Measurements from ENCODE around the gene ITGA7.

ITGA7 gene

DNA sequence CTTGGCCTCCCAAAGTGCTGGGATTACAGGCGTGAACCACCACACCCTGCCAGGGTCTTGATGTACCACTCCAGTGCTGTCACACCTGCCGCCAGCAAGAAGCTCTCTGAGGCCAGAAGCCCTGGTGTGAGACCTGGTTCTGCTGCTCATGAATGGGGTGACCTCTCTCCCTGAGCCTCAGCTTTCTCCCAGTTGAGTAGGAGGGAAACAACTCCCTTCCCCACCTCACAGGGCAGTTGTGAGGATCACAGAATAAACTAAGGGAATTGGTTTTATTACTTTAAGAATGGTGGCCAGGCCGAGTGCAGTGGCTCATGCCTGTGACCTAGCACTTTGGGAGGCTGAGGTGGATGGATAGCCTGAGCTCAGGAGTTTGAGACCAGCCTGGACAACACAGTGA, 26.9 kb upstream of the ITGA7 start:
- no peak for DNase-seq

DNA sequence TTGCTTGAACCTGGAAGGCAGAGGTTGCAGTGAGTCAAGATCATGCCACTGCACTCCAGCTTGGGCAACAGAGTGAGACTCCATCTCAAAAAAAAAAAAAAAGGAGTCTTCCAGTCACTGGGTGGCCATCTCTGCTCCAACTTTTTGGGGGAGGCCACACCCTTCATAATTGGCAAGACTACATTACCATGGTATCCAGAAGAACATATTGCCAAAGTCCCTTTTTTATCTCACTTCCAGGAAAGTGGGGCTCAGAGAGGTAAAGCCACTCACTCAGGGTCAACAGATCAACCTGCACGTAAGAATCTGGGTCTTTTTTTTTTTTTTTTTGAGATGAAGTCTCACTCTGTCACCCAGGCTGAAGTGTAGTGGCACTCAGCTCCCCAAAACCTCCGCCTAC, 26.2 kb upstream of the ITGA7 start:
- no peak for DNase-seq

DNA sequence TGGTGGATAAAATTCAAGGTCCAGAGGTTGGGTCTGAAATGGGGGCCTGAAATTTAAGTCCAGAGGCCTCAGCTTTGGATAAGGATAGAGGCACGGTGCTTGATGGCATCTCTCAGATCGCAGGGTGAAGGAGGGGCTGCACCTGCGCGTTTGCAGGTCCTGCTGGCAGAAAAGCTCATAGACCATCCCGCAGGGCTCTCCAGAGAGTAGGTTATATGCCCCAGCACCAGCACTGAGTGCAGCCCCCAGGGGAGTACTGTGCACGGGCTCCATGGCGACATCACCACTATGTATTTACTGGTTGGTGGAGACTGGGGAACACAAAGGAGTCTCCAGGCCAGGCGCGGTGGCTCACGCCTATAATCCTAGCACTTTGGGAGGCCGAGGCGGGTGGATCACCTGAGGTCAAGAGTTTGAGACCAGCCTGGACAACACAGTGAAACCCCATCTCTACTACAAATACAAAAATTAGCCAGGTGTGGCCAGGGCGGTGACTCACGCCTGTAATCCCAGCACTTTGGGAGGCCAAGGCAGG, 25.4 kb upstream of the ITGA7 start:
- DNase-seq = no peak

DNA sequence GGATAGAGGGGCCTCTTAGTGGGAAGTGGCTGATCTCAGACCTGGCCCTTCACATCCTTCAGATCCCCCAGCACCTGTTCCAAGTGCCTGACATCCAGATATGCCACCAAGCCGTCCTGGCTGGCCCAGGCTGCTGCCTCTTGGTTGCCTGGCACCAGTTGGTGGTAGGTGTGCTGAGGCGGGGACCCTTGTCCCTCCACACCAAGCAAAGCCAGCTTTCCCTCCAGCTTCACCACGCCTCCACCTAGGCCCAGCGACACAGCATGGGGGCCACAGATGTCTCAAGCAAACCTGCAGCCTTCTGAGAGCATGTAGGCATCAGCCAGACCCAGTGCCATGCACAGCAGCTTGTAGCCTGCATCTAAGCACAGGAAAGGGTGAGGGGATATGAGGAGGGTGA, 24.6 kb upstream of the ITGA7 start:
- no peak for DNase-seq

DNA sequence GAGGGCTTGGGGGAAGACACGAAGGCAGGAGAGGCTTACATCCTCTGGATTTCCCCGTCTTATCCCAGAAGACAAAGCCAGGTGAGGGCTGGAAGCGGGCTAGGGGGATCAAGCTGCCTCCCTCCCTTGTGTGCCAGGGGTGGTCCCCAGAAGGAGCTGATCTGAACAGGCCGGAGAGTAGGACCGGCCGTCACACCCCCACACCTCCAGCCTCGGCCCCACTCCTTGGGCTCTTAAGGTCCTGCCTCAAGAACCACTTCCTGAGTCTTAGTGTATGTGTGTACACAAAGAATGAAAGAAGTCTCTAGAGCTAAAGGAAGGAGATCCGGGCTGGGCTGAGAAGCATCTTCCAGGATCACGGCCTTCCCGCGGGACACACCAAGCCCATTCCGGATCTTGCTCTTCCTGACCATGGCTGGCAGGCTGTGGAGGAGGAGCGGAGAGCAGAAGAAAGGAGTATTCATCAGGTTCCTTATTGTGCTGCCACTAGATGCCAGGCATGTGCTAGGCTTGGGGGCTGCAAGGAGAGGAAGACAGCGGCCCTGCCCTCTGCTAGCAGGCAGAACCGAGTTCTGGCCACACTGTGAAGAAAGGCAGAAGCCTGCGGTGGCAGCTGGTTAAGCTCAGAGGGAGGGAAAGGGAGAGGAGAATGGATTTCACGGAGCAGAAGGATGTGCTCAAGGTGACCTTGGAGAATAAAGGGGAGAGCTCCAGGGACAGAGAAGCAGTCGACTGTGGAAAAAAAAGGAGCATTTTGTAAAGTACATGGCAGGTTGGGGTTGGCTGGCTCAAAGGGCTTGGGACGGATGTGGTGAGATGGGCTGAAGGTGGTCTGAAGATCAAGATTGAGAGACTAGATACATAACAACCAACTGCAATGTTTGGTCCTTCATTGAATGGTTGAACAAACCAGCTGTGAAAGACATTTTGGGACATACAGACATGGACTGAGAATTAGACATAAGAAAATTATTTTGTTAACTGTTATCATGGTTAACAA, 22.4 kb upstream of the ITGA7 start:
- peak; percentile 62 for DNase-seq

DNA sequence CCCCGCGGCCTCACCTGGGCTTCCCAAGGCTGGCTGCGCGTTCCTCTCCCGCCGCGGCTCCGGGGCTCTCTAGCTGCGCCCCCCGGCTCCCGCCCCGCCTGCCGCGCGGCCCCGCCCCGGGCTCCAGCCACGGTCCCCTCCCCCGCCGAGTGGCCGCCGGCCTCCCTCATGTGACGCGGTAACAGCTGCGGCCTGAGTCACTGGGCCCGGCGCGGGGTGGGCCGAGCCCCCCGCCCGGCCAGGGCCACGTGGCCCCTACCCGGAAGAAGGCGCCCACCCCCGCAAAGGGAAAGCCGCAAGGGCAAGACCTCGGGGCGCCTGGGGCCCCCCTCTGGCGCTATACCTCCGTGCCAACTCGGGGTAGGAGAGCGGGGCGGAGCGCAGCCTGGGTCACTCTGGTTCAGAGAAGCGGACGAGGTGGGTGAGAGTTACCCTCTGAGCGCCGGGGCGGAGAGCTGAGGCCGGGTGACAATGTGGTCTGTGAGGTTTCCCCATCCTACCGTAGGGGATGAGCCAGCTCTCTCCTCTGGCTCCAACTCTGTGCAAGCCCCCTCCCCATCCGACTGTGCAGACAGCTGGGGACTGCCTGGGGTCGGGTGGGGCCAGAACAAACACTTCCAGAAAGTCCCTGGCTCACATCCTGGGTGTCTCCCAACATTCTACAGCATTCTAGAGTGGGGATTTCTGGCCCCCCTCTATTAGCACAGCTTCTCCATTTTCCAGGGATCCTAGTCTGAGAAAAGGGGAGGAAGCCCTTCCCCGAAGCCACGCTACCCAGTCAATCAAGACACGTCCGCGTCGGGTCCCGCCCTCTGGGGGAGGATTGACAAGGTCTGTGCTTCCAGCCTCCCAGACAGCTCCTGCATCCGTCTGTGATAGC, 21.5 kb upstream of the ITGA7 start, which contains the start of gene CD63:
Gene CD63, minus strand, starts transcription at position 71 of the 880 bp plus-strand sequence. CDS start 668 bp downstream, outside the sequence.
- peak; percentile 65 for DNase-seq

DNA sequence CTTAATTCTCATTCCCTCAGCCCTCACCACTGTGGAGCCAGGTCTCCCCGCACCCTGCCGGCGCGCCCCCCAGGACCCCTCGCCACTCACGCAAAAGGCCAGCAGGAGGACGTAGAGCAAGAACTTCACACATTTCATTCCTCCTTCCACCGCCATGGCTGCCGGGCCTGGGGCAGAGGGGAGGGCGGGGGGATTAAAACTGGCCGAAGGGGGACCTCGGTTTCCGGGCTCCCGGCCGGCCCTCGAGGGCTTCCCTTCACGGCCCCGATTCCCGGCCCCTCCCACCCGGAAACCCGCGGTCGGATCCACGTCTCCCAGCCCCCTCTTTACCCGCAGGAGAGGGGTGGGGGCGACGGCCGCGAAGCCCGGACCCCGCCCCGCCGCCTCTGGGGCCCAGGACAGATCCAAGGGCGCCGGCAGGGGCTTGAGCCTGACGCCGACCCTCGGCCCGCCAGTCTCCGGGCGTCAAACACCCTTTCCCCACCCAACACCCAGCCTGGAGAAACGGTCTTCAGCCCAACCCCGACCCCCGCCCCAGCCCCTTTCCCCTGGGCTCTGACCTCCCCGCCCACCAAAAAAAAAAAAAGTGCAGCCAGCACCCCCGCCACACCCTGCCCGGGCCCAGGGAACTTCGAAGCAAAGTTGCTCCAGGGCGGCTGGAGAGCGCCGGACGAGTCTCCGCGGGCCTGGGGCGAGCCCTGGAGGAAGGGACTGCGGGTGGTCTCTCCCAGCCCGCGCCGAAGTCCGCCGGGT, 20.7 kb upstream of the ITGA7 start:
- DNase-seq = no peak

DNA sequence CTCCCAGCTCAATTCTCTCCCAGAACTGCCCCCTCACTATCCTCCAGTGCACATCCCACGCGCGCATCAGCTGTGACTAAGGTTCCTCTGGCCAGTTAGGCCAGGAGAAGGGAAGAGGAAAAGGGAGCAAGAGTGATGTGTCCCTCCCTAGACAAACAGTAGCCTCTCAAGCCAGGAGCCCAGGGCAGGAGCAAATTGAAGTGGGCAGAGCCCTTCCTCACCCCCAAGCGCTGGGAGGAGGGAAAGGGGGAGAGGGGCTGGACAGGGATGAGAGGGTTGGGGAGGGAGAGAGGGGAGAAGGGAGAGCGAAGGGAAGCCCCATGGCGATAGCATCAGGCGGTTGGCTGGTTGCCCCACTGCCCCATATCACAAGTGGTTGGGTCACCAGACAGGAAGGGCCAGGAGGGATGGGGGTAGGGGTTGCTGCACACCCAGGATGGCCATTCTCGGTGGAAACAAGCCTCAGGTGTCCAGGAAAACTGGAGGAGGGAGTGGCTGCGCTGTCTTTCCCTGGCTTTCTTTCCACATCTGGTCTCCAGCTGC, 20.0 kb upstream of the ITGA7 start:
- no peak for DNase-seq

DNA sequence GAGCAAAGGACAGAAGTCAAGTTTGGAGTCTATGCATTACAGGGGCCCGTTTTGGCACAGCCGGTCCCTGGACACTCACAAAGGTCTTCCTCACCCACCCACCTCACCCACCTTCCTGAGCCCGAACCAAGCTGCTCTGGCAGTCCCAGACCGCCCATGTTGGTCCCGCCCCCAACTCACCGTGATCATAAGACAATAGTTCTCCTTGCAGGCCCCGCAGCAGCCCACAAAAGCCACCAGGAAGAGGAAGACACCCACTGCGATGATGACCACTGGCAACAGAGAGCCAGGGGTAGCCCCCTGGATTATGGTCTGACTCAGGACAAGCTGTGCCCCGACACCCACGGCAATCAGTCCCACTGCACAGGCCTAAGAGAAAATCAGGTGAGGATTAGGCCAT, 19.3 kb upstream of the ITGA7 start:
- DNase-seq = no peak

DNA sequence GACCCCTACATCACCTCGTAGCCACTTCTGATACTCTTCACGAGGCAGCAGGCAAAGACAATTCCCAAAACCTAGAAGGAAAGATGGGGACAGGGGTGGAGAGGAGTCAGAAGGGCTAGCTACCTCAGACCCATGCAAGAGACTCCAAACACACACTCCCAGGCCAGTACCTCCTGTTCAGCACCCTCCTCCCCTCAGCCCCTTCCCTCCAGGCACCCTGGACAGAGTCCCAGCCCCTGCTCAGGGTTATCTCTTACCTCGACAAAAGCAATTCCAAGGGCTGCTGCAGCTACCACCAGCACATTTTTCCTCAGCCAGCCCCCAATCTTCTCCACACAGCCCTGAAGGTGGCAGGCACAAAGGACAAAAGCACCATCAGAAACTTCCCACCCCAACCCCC, 17.9 kb upstream of the ITGA7 start:
- DNase-seq = no peak

DNA sequence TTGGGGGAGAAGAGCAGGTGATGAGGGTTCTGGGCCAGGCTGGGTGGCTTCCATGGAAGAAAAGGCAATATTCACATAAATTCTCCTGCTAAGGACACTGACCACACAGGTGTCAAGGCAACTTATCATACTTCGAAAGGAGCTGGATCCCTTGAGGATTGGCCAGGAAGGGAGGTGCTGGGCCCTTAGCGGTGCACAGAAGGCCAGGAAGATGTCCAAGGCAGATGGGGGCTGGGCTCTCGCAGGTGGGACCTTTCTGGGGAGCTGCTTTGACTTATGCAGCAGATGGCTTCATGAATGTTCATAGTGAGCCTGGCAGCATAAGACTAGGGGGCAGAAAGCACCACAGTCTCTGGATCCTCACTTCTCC, 17.2 kb upstream of the ITGA7 start:
- DNase-seq = no peak

DNA sequence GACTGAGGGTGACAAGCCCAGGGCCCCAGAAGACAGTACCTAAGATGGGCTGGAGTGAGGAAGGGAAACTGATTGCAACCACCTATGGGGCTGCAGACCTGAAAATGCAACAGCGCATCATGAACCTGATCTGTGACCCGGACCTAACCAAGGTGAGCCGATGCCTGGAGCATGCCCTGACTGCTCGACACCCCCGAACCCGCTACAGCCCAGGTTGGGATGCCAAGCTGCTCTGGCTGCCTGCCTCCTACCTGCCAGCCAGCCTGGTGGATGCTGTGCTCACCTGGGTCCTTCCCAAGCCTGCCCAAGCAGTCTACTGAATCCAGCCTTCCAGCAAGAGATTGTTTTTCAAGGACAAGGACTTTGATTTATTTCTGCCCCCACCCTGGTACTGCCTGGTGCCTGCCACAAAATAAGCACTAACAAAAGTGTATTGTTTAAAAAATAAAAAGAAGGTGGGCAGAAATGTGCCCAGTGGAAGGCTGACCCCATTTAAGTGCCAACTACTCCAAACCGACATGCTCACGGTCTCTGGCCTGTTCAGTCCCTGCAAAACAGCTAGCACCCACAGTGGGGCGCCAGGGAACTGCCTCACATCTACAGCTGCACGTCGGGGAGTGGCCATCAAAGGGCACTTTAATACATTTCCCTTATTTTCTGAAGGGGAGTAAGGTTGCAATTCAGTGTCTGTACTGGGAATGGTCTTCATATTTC, 16.7 kb upstream of the ITGA7 start:
- no peak for DNase-seq

DNA sequence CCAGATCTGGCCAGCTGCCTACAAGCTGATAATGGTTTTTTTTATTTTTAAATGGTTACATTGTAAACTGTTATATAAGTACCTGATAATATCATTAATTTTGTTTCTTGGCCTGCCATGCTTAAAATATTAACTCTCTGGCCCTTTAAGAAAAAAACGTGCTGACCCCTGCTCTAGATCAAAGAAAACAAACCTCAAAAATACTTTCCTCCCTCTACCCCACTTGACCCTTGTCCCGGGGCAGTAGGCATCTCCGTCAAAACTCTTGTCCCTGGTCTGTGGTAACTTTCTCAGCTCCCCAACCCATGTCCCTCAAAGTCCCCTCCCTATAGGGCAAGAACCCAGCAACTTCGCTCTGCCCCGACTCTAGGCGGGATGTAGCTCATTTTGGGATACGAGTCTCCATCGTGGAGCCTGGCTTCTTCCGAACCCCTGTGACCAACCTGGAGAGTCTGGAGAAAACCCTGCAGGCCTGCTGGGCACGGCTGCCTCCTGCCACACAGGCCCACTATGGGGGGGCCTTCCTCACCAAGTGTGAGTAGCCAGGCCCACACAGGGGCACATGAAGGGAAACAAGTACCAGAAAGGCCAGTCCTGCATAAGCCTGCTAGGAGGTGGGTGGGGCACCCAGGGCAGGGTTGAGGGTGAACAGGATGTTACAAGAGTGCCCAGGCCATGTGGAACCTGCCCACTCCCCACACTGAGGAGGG, 16.0 kb upstream of the ITGA7 start:
- DNase-seq = no peak

DNA sequence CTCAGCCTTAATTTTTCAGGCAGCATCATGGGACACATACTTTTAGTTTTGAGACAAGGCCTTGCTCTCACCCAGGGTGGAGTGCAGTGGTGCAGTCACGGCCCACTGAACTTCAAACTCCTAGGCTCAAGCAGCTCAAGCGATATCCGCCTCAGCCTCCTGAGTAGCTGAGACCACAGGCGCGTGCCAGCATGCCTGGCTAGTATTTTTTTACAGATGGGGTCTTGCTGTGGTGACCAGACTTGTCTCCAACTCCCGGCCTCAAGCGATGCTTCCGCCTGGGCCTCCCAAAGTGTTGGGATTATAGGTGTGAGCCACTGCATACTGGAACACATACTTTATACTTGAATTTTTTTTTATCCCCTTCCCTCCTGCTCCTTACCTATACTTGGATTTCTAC, 15.2 kb upstream of the ITGA7 start:
- no peak for DNase-seq

DNA sequence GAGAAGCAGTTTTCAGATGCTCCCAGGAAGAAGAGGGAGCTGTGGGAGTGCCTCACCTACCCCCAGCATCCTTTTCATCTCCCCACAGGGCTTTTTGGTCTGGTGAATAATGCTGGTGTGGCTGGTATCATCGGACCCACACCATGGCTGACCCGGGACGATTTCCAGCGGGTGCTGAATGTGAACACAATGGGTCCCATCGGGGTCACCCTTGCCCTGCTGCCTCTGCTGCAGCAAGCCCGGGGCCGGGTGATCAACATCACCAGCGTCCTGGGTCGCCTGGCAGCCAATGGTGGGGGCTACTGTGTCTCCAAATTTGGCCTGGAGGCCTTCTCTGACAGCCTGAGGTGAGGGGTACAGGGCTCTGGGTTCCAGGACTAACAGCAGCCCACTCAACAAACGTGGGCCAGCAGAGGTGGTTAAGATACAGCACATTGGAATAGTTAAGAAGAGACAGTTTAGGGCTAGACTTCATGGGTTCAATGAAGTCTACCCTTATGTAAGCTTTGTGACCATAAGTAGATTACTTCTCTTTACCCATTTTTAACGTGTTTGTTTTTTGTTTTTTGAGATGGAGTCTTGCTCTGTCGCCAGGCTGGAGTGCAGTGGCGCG, 14.0 kb upstream of the ITGA7 start:
- DNase-seq = no peak

DNA sequence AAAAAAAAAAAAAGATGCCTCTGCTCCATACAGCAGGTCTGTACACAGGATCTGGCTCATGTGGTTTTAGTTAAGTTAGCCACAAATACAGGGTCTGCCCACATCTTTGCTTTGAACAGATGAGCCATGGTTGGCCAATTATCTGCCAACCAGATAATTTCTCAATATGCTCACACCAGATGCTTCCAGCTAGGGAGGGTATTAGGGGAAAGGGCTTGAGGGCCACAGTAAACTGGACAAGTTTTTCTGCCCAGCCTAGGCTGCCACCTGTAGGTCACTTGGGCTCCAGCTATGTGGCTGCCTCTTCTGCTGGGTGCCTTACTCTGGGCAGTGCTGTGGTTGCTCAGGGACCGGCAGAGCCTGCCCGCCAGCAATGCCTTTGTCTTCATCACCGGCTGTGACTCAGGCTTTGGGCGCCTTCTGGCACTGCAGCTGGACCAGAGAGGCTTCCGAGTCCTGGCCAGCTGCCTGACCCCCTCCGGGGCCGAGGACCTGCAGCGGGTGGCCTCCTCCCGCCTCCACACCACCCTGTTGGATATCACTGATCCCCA, 13.3 kb upstream of the ITGA7 start:
- no peak for DNase-seq

DNA sequence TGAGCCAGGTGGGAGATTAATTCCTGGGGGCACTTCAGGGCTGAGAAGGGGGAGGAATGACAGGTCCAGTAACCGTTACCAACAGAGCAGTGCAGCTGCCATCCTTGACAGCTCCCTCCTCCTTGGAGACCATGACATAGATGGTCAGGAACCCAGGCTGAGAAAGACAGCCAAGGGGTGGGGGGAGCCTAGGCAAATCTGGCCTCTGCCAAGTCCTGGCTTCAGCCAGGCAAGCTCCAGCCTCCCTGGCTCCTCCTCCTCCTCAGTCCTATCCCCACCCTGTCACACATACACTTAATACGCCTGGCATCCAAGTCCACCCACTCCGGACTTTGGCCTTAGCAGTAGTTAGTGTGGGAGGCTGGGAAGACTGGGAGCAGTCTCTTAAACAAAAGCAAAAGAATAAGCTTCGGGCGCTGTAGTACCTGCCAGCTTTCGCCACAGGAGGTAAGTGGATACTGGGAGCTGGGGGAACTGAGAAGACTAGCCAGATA, 12.4 kb upstream of the ITGA7 start, which contains the start of gene RDH5:
Gene RDH5, plus strand, starts transcription at position 323 of the 494 bp plus-strand sequence. CDS start 792 bp downstream, outside the sequence.
- DNase-seq = no peak

DNA sequence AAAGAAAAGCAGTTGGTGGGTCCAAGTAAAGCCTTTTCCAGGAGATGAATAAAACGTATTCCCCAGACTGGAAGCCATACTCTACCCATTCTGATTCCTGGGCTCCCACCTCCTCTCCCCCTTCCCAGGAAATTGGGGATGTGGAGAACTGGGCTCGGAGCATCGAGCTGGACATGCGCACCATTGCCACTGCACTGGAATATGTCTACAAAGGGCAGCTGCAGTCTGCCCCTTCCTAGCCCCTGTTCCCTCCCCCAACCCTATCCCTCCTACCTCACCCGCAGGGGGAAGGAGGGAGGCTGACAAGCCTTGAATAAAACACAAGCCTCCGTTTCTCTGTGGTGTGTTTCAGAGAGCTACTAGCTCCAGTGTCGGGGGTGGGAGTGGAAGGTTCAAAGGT, 11.7 kb upstream of the ITGA7 start:
- DNase-seq = no peak

DNA sequence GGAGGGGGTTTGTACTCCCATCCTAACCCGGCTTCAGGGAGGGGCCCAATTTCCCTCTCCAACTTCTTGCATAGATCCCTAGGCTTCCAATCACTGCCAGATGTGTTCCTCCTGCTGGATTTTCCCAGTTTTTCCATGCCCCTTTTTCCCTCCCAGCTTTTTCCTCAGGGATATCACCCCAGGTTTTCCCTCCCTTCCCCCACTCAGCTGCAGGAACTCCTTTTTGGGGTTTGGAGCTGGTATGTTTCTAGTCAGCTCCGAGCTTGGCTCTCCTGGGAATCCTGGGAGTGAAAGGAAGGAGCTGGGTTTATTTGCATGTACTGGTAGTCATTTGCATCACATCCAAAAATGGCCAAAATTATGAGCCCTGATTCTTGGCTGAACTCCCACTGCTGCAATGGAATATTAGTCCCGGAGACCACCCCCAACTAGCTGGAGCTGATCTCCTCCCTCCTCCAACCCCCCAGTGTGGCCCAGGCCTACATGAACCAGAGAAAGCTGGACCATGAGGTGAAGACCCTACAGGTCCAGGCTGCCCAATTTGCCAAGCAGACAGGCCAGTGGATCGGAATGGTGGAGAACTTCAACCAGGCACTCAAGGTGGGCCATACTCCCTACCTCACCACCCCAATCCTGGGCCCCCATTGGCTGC, 11.0 kb upstream of the ITGA7 start:
- DNase-seq = no peak

Measured in SIG-M5 (cell line).